ENCODE data around the gene MED29.

MED29 gene

DNA sequence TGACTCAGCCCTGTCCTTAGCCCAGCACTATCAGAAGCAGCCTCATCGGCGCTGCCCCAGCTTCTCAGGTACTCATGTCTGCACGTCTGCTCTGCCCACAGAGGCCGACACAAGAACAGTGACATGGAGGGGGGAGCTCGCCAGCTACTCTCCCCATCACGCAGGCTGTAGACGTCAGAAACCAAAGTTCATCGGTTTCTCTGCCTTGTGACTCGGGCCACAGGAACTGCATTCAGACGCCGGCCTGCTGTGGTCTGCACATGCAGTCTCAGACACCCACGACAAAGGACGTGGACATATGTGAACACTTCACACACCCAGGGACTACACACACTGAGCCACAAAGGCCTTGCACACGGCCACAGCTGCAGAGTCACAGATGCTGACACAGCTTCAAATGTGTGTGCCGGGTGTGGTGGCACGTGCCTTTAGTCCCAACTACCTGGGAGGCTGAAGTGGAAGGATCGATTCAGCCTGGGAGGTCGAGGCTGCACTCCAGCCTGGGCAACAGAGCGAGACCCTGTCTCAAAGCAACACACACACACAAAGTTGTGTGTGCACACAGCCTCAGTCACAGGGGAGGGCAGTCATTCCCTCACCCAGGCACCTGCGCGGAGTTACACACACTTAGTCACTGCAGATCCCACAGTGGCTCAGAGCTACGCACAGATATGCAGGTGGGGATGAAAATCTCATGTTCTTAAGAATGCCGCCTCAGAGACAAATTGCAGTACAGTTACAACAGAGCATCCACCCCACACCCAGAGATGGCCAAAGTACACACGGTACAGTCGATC, 10.6 kb downstream of the MED29 start:
- H3K9me3 ChIP-seq (replicated peaks; ENCODE audit: low read length): no peaks in the 10 kb centered on the region
- H3K4me2 ChIP-seq (ENCODE audit: low read length): peak overlapping the region; percentile 91
- H3K9ac ChIP-seq (ENCODE audit: low read depth, low read length): peak overlapping the region; percentile 96
- H3K27me3 ChIP-seq (ENCODE audit: control insufficient read depth, insufficient read depth, low read length): no peaks in the 10 kb centered on the region
- H3K36me3 ChIP-seq (ENCODE audit: insufficient read depth, low read length): peaks cover 2% of the 10 kb centered on the region
- H3K4me3 ChIP-seq (ENCODE audit: low read length): peak overlapping the region; percentile 67
- H3K4me1 ChIP-seq (ENCODE audit: control insufficient read depth, insufficient read depth, low read length): peaks cover 53% of the 10 kb centered on the region

DNA sequence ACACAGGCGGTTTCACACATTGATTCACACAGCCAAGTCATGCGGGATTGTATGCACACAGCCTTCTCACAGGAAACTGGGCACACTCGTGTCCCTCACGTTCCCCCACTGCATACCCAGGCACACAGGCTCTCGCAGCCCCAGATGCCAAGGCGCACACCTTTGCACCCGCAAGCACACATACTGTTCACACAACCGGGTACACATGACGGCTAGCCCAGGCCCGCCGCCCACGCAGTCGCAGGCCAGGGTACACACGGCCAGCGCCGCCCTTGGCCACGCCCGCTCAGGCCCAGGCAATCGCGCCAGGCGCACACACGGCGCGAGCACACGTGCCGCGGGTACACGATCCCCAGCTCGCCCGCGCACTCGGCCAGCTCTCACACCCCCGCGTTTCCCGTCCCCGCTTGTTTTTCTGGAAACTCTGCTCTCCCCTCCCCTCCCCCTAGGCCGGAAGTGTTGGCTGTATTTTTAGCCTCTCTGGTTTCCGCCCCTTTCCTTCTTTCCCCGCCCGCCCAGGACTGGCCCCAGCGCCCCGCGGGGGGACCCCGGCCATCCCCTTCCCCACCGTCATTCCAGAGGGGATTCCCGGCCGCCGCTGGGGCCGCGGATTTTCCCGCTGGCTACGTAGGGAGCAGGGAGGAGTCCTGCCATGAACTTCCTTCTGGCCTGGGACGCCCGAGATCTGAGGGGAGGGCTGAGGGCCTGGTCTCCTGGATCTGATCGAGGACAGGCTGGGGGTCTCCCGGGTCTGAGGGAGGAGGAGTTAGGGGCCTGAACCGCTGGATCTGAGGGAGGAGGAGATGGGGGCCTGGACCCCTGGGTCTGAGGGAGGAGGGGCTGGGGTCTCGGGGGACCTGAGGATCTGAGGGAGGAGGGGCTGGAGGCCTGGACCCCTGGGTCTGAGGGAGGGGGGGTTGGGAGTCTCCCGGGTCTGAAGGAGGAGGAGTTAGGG, 11.4 kb downstream of the MED29 start:
- Histone ChIP-seq H3K9ac (ENCODE audit: low read depth, low read length) (peak overlapping the region; percentile 96), H3K4me2 (ENCODE audit: low read length) (peak overlapping the region; percentile 91), H3K4me3 (ENCODE audit: low read length) (peak overlapping the region; percentile 67), H3K4me1 (ENCODE audit: control insufficient read depth, insufficient read depth, low read length) (peaks cover 50% of the 10 kb centered on the region), H3K36me3 (ENCODE audit: insufficient read depth, low read length) (peaks cover 4% of the 10 kb centered on the region), H3K27me3 (ENCODE audit: control insufficient read depth, insufficient read depth, low read length) (no peaks in the 10 kb centered on the region), H3K9me3 (replicated peaks; ENCODE audit: low read length) (no peaks in the 10 kb centered on the region)

DNA sequence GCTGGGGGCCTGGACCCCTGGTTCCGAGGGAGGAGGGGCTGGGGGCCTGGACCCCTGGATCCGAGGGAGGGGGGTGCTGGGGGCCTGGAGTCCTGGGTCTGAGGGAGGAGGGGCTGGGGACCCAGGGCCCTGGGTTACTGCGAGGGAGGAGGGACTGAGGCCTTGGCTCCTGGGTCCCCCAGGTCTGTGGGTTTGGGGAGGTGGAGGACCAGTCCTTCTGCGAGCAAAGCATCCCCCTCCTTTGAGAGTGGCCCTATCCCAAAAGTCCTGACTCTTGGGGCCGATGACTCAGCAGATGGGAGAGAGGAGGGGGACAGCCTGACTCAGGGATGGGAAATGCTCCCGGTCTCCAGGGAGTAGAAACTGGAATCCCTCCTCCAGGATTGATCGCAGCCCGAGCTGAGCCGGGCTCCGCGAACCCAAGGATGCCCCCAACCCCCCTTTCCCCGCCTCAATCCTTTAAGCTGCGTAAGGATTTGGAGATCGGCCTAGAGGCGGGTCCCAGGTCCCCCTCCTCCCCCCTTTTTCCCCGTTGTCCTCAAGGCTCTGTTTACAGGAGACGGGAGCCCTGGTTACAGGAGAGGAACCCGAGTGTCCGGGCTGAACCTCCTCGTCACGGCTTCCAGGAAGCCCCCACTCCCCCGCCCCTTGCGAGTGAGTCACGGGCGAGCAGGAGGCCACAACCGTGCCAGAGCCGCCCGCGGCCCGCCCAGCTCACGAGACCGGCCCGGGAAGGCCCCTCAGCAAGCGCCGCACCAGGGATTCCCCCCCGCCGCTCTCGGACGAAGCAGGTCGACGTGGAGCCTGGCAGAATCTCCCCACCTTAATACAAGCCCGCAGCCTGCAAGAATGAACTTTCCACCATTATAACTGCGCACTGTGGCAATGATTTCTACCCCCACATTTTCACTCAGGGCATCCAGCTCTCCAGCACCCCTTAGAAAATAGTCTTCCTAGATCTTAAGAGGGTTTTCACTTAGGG, 12.4 kb downstream of the MED29 start:
- peaks cover 14% of the 10 kb centered on the region for H3K36me3 ChIP-seq (ENCODE audit: insufficient read depth, low read length)
- peak overlapping the region; percentile 91 for H3K4me2 ChIP-seq (ENCODE audit: low read length)
- H3K9ac ChIP-seq (ENCODE audit: low read depth, low read length): peak overlapping the region; percentile 96
- H3K4me3 ChIP-seq (ENCODE audit: low read length): peak overlapping the region; percentile 67
- no peaks in the 10 kb centered on the region for H3K27me3 ChIP-seq (ENCODE audit: control insufficient read depth, insufficient read depth, low read length)
- H3K9me3 ChIP-seq (replicated peaks; ENCODE audit: low read length): no peaks in the 10 kb centered on the region
- H3K4me1 ChIP-seq (ENCODE audit: control insufficient read depth, insufficient read depth, low read length): peaks cover 40% of the 10 kb centered on the region

DNA sequence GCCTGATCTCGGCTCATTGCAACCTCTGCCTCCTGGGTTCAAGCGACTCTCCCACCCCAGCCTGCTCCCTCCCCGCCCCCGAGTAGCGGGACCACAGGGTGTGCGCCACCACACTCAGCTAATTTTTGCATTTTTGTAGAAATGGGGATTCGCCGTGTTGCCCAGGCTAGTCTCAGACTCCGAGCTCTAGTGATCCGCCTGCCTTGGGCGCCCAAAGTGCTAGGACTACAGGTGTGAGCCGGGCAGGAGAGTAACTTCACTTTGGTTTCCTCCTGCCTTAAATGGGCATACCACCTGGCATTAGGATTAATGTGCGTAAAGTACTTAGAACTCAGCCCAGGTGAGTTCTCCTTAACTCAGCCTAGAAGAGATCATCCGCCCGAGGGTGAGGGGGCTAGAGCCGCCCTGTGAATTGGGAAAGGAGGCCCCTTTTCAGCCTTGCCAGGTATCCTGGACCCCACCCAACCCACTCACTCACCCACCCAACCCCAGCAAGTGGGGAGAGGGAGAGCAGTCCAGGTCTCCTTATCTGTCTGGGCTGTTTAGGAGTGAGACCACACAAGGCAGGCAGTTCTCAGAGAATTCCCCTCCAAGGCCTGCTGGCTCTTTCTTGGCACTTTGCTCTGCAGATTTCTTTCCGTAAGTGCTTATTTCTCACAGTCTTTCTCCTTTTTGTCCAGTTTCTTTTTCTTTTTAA, 14.2 kb downstream of the MED29 start:
- Histone ChIP-seq H3K9me3 (replicated peaks; ENCODE audit: low read length) (no peaks in the 10 kb centered on the region), H3K4me1 (ENCODE audit: control insufficient read depth, insufficient read depth, low read length) (peaks cover 44% of the 10 kb centered on the region), H3K4me3 (ENCODE audit: low read length) (no peak overlapping the region), H3K4me2 (ENCODE audit: low read length) (peak overlapping the region; percentile 88), H3K9ac (ENCODE audit: low read depth, low read length) (peak overlapping the region; percentile 77), H3K27me3 (ENCODE audit: control insufficient read depth, insufficient read depth, low read length) (no peaks in the 10 kb centered on the region), H3K36me3 (ENCODE audit: insufficient read depth, low read length) (peaks cover 15% of the 10 kb centered on the region)

DNA sequence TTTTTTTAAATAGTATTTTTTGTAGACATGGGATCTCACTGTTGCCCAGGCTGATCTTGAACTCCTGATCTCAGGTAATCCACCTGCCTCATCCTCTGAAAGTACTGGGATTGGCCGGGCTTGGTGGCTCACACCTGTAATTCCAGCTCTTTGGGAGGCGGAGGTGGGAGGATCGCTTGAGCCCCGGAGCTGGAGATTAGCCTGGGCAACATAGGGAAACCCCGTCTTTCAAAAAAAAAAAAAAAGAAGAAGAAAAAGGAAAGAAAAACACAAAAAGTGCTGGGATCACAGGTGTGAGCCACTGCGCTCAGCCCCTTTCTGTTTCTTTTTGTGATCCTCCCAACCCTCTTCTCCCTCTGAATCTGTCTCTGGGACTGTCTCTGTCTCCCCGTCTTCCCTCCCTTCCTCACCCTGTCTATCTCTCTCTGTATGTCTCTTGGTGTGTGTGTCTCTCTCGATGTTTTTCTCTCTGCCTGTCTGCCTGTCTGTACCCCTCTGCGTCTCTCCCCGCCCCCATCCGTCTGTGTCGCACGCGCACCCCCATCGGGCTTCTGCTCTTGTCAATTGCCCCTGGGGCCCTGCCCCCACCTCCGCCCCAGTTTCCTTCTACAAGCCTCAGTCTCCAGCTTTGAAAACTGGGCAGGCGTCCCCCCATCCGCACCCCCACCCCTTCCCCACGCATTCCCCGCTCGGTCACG, 14.9 kb downstream of the MED29 start:
- peak overlapping the region; percentile 80 for H3K4me3 ChIP-seq (ENCODE audit: low read length)
- H3K27me3 ChIP-seq (ENCODE audit: control insufficient read depth, insufficient read depth, low read length): no peaks in the 10 kb centered on the region
- peaks cover 49% of the 10 kb centered on the region for H3K4me1 ChIP-seq (ENCODE audit: control insufficient read depth, insufficient read depth, low read length)

DNA sequence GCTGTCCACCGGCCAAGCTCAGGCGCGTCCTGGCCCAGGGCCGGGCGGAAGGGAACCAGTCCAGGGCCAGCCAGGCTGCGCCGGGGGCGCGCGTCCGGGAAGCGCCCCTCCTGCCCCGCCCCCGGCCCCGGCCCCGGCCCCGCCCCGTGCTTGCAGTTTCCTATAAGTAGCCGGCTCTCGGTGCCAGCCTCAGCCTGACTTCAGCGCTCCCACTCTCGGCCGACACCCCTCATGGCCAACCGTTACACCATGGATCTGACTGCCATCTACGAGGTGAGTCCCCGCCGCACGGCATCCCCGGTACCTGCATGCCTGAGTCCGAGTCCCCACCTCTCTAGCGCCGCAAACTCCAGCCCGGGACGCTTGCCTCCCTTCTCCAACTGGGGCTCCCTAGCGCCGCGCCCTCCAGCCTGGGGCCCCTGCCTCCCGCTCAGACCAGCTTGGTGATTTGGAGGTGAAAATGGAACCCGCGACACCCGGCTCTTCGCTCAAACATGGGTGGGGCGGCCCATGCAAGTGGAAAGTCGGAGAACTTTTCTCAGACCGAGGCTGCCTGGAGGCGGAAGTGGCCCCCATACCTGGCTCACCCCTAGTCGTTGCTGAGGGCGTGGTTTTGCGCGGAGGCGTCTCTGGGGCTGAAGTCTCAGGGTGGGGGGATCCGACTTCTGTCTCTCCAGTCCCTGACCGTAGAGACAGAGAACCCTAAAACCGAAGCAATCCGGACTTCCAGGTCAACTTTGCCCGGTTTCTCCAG, 15.7 kb downstream of the MED29 start, which contains the start of gene ZFP36:
ZFP36 (plus strand) TSS at position 192 of the 754 bp plus-strand sequence; CDS start at position 250, 58 bp downstream.
- Histone ChIP-seq H3K9ac (ENCODE audit: low read depth, low read length) (peak within 1 kb of the TSS; percentile 91), H3K4me1 (ENCODE audit: control insufficient read depth, insufficient read depth, low read length) (peaks cover 47% of the 10 kb centered on the region), H3K9me3 (replicated peaks; ENCODE audit: low read length) (no peaks in the 10 kb centered on the region), H3K4me3 (ENCODE audit: low read length) (peak within 1 kb of the TSS; percentile 80), H3K27me3 (ENCODE audit: control insufficient read depth, insufficient read depth, low read length) (no peaks in the 10 kb centered on the region), H3K36me3 (ENCODE audit: insufficient read depth, low read length) (peaks cover 15% of the 10 kb centered on the region), H3K4me2 (ENCODE audit: low read length) (peak within 1 kb of the TSS; percentile 88)

More for the DNA sequence above, 14.9 kb downstream of the MED29 start:
- Histone ChIP-seq H3K4me2 (ENCODE audit: low read length) (peak overlapping the region; percentile 88), H3K9ac (ENCODE audit: low read depth, low read length) (peak overlapping the region; percentile 77), H3K36me3 (ENCODE audit: insufficient read depth, low read length) (peaks cover 15% of the 10 kb centered on the region), H3K9me3 (replicated peaks; ENCODE audit: low read length) (no peaks in the 10 kb centered on the region)

DNA sequence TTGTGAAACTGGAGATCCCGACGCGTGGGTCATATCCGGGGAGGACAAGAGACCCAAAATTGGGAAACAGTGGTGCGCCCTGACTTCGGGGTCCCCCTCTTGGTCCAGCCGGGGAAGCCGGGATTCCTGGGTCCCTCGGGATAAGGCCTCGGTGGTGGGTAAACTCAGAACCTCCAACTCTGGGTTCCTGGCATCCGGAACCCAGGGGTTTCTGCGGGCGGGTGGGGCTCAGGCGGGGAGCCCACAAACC, 16.2 kb downstream of the MED29 start:
- H3K27me3 ChIP-seq (ENCODE audit: control insufficient read depth, insufficient read depth, low read length): no peaks in the 10 kb centered on the region
- H3K36me3 ChIP-seq (ENCODE audit: insufficient read depth, low read length): peaks cover 15% of the 10 kb centered on the region
- H3K4me1 ChIP-seq (ENCODE audit: control insufficient read depth, insufficient read depth, low read length): peaks cover 42% of the 10 kb centered on the region

DNA sequence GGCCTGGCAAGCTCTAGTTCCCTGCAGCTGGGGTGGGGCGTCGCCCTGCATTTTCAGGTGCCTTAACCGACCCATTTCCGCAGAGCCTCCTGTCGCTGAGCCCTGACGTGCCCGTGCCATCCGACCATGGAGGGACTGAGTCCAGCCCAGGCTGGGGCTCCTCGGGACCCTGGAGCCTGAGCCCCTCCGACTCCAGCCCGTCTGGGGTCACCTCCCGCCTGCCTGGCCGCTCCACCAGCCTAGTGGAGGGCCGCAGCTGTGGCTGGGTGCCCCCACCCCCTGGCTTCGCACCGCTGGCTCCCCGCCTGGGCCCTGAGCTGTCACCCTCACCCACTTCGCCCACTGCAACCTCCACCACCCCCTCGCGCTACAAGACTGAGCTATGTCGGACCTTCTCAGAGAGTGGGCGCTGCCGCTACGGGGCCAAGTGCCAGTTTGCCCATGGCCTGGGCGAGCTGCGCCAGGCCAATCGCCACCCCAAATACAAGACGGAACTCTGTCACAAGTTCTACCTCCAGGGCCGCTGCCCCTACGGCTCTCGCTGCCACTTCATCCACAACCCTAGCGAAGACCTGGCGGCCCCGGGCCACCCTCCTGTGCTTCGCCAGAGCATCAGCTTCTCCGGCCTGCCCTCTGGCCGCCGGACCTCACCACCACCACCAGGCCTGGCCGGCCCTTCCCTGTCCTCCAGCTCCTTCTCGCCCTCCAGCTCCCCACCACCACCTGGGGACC, 16.6 kb downstream of the MED29 start:
- Histone ChIP-seq H3K9ac (ENCODE audit: low read depth, low read length) (peak overlapping the region; percentile 91), H3K4me2 (ENCODE audit: low read length) (peak overlapping the region; percentile 86), H3K27me3 (ENCODE audit: control insufficient read depth, insufficient read depth, low read length) (no peaks in the 10 kb centered on the region), H3K4me3 (ENCODE audit: low read length) (peak overlapping the region; percentile 80), H3K4me1 (ENCODE audit: control insufficient read depth, insufficient read depth, low read length) (peaks cover 37% of the 10 kb centered on the region), H3K9me3 (replicated peaks; ENCODE audit: low read length) (no peaks in the 10 kb centered on the region), H3K36me3 (ENCODE audit: insufficient read depth, low read length) (peaks cover 15% of the 10 kb centered on the region)

More for the DNA sequence above, 16.2 kb downstream of the MED29 start:
- peak overlapping the region; percentile 91 for H3K9ac ChIP-seq (ENCODE audit: low read depth, low read length)
- peak overlapping the region; percentile 86 for H3K4me2 ChIP-seq (ENCODE audit: low read length)
- H3K4me3 ChIP-seq (ENCODE audit: low read length): peak overlapping the region; percentile 80
- no peaks in the 10 kb centered on the region for H3K9me3 ChIP-seq (replicated peaks; ENCODE audit: low read length)
